Esophagus squamous epithelium (tissue), 4 donors: ENCODE measurements around the gene AKR1C1.
"Not testable (repeated sequence)": the region's sequence is repeated elsewhere in the genome, so short reads cannot be mapped to it uniquely, and the experiment has no call there.

Experiments
- CTCF ChIP-seq, 6 experiments: fragments of 450-650 bp in 4 of 6; fragments of 200-600 bp in 2 of 6; sonication (generic) in 2 of 6; IDR thresholded peaks; one replicate each; pipeline ENCODE4 v1.5.1; 2016 to 2019; ENCODE audit warnings: antibody characterized with exemption in 6 of 6, mild to moderate bottlenecking in 4 of 6, moderate library complexity in 4 of 6
- POLR2A ChIP-seq, 4 donors: fragments of 450-650 bp; IDR thresholded peaks; one replicate each; pipeline ENCODE4 v1.6.1; 2017; ENCODE audit warnings: antibody characterized with exemption in 4 of 4, mild to moderate bottlenecking in 4 of 4, moderate library complexity in 3 of 4

- not testable (repeated sequence) for TF ChIP-seq POLR2A, CTCF (IDR thresholded peaks at IDR 0.05)
Measured at GRCh38 chr10:4967189-4967588, 4.0 kb downstream of the AKR1C1 start.
